C4-2B (cell line): Measurements from ENCODE around the gene PRIM1.
"Not testable (repeated sequence)": the region's sequence is repeated elsewhere in the genome, so short reads cannot be mapped to it uniquely, and the experiment has no call there.

ENCODE experiments used
- ZFX ChIP-seq: fragments of 450-650 bp; IDR thresholded peaks from 2 replicates; pipeline ENCODE4 v1.6.1; 2017
- TF ChIP-seq, protein P1 (sequence below): fragments of 450-650 bp; conservative IDR thresholded peaks from 2 replicates; pipeline ENCODE4 v1.5.1; 2017; ENCODE audit warnings: mild to moderate bottlenecking

DNA sequence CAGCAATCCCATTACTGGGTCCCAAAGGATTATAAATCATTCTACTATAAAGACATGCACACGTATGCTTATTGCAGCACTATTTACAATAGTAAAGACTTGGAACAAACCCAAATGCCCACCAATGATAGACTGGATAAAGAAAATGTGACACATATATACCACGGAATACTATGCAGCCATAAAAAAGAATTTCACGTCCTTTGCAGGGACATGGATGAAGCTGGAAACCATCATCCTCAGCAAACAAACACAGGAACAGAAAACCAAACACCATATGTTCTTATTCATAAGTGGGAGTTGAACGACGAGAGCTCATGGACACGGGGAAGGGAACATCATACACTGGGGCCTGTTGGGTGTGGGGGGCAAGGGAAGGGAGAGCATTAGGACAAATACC lies 47.2 kb upstream of the PRIM1 start:
- TF ChIP-seq, protein P1, sequence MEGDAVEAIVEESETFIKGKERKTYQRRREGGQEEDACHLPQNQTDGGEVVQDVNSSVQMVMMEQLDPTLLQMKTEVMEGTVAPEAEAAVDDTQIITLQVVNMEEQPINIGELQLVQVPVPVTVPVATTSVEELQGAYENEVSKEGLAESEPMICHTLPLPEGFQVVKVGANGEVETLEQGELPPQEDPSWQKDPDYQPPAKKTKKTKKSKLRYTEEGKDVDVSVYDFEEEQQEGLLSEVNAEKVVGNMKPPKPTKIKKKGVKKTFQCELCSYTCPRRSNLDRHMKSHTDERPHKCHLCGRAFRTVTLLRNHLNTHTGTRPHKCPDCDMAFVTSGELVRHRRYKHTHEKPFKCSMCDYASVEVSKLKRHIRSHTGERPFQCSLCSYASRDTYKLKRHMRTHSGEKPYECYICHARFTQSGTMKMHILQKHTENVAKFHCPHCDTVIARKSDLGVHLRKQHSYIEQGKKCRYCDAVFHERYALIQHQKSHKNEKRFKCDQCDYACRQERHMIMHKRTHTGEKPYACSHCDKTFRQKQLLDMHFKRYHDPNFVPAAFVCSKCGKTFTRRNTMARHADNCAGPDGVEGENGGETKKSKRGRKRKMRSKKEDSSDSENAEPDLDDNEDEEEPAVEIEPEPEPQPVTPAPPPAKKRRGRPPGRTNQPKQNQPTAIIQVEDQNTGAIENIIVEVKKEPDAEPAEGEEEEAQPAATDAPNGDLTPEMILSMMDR = not testable (repeated sequence)
- not testable (repeated sequence) for TF ChIP-seq ZFX
